Measurements from ENCODE around the gene LAX1.

DNA sequence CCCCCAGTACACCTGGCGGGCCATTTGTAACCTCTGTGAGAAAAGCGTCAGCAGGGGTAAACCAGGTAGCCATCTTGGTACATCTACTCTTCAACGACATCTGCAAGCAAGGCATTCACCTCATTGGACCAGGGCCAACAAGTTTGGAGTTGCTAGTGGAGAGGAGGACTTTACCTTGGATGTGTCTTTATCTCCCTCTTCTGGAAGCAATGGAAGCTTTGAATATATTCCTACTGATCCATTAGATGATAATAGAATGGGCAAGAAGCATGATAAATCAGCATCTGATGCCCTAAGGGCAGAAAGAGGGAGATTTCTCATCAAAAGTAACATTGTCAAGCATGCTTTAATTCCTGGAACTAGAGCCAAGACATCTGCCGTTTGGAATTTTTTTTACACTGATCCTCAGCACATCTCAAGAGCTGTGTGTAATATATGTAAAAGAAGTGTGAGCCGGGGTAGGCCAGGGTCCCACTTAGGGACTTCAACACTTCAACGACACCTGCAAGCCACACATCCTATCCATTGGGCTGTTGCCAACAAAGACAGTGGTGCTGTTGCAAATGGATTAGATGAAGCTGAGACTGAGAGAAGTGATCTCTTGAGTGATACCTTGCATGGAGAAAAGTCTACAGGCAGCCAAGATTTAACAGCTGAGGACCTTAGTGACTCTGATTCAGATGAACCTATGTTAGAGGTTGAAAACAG lies 33.1 kb downstream of the LAX1 start:
- TF ChIP-seq GATA3 (IDR thresholded peaks at IDR 0.05; ENCODE audit: low read depth, low read length): no peak
- no peak for TF ChIP-seq GATA2 (IDR thresholded peaks at IDR 0.05; ENCODE audit: low read depth, low read length)
